DOHH2 (cell line): Measurements from ENCODE around the gene XRCC1.

Experiments
- H3F3A ChIP-seq: fragments of 200-600 bp; sonication (generic), shearing (Covaris generic); 2 replicates; pipeline ENCODE4 v1.6.0; 2016; ENCODE audit warnings: antibody characterized with exemption, mild to moderate bottlenecking; ENCODE audit not compliant: control insufficient read depth, insufficient read depth
- H3K27ac ChIP-seq: fragments of 200-600 bp; sonication (generic); 2 replicates; pipeline ENCODE4 v1.5.1; 2014; ENCODE audit warnings: low read depth, mild to moderate bottlenecking, low read length, moderate library complexity
- H3K27me3 ChIP-seq: fragments of 200-600 bp; sonication (generic); 2 replicates; pipeline ENCODE4 v1.6.1; 2014; ENCODE audit warnings: mild to moderate bottlenecking, low read length, mixed read lengths; ENCODE audit not compliant: control insufficient read depth
- H3K36me3 ChIP-seq: fragments of 200-600 bp; sonication (generic); 2 replicates; pipeline ENCODE4 v1.6.1; 2014; ENCODE audit warnings: mild to moderate bottlenecking, low read length, moderate library complexity, mixed read lengths; ENCODE audit not compliant: control insufficient read depth
- H3K4me1 ChIP-seq: fragments of 200-600 bp; sonication (generic); 2 replicates; pipeline ENCODE4 v1.6.1; 2014; ENCODE audit warnings: mild to moderate bottlenecking, low read length, mixed read lengths; ENCODE audit not compliant: control insufficient read depth
- H3K4me2 ChIP-seq: fragments of 200-600 bp; sonication (generic); 2 replicates; pipeline ENCODE4 v1.6.0; 2014; ENCODE audit warnings: mild to moderate bottlenecking, low read length, moderate library complexity
- H3K4me3 ChIP-seq: fragments of 200-600 bp; sonication (generic); 2 replicates; pipeline ENCODE4 v1.5.1; 2014; ENCODE audit warnings: mild to moderate bottlenecking, low read length, mixed read lengths
- H3K79me2 ChIP-seq: fragments of 200-600 bp; sonication (generic); 2 replicates; pipeline ENCODE4 v1.6.1; 2014; ENCODE audit warnings: mild to moderate bottlenecking, low read length, mixed read lengths; ENCODE audit not compliant: control insufficient read depth
- H3K9me2 ChIP-seq: fragments of 200-600 bp; sonication (generic); replicated peaks from 2 replicates; pipeline ENCODE4 v1.6.1; 2014; ENCODE audit warnings: mild to moderate bottlenecking, low read length, mixed read lengths; ENCODE audit not compliant: control insufficient read depth
- H3K9me3 ChIP-seq: fragments of 200-600 bp; sonication (generic); 2 replicates; pipeline ENCODE4 v1.6.1; 2014; ENCODE audit warnings: antibody characterized with exemption, low read length, mixed read lengths; ENCODE audit not compliant: control insufficient read depth, insufficient read depth
- H4K20me1 ChIP-seq: fragments of 200-600 bp; sonication (generic); 2 replicates; pipeline ENCODE4 v1.6.0; 2014; ENCODE audit warnings: low read depth, mild to moderate bottlenecking, antibody characterized with exemption, low read length, moderate library complexity; ENCODE audit not compliant: control insufficient read depth, insufficient read depth
- EZH2phosphoT487 ChIP-seq: fragments of 200-600 bp; sonication (generic); IDR thresholded peaks from 2 replicates; pipeline ENCODE4 v1.6.1; 2017; ENCODE audit warnings: borderline replicate concordance, mild to moderate bottlenecking, antibody characterized with exemption, low read length, moderate library complexity, mixed read lengths
- TF ChIP-seq, protein P1 (sequence below): fragments of 200-600 bp; sonication (generic); IDR thresholded peaks from one replicate; pipeline ENCODE4 v1.5.1; 2014; ENCODE audit warnings: antibody characterized with exemption, mild to moderate bottlenecking, low read depth, low read length; ENCODE audit not compliant: poor library complexity, severe bottlenecking

XRCC1 gene

DNA sequence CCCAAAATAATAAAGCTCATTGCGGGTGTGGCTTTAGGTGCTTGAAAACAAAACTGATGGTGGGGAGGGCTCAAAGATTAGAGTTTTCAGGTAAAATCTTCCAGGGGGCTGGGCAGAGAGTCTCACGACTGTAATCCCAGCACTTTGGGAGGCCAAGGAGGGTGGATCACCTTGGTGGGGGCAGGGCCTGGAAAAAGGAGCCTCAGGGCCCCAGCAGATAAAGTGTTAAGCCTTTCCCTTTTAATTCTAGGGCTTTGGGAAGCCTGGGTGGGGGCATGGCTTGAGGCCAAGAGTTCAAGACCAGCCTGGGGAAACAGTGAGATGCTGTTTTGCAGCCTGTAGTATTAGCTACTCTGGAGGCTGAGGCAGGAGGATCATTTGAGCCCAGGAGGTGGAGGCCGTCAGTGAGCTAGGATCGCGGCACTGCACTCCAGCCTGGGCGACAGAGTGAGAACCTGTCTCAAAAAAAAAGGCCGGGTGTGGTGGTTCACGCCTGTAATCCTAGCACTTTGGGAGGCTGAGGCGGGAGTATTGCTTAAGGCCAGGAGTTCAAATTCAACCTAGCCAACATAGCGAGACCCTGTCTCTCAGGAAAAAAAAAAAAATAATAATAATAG is 18.9 kb upstream of the XRCC1 start:
- Histone ChIP-seq H3K79me2 (peaks cover 48% of the 10 kb centered on the region), H3K36me3 (peaks cover 36% of the 10 kb centered on the region), H3K9me2 (no peaks in the 10 kb centered on the region), H3K9me3 (no peaks in the 10 kb centered on the region), H3K27ac (no peak overlapping the region), H3K4me2 (peak overlapping the region; percentile 90; the same call in 1 of the 2 replicates), H3K4me3 (no peak overlapping the region), H3K4me1 (peaks cover 26% of the 10 kb centered on the region), H3F3A (no peaks in the 10 kb centered on the region), H4K20me1 (no peaks in the 10 kb centered on the region), H3K27me3 (no peaks in the 10 kb centered on the region)
- TF ChIP-seq EZH2phosphoT487, result no peak
- TF ChIP-seq, protein P1, sequence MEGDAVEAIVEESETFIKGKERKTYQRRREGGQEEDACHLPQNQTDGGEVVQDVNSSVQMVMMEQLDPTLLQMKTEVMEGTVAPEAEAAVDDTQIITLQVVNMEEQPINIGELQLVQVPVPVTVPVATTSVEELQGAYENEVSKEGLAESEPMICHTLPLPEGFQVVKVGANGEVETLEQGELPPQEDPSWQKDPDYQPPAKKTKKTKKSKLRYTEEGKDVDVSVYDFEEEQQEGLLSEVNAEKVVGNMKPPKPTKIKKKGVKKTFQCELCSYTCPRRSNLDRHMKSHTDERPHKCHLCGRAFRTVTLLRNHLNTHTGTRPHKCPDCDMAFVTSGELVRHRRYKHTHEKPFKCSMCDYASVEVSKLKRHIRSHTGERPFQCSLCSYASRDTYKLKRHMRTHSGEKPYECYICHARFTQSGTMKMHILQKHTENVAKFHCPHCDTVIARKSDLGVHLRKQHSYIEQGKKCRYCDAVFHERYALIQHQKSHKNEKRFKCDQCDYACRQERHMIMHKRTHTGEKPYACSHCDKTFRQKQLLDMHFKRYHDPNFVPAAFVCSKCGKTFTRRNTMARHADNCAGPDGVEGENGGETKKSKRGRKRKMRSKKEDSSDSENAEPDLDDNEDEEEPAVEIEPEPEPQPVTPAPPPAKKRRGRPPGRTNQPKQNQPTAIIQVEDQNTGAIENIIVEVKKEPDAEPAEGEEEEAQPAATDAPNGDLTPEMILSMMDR, result no peak

DNA sequence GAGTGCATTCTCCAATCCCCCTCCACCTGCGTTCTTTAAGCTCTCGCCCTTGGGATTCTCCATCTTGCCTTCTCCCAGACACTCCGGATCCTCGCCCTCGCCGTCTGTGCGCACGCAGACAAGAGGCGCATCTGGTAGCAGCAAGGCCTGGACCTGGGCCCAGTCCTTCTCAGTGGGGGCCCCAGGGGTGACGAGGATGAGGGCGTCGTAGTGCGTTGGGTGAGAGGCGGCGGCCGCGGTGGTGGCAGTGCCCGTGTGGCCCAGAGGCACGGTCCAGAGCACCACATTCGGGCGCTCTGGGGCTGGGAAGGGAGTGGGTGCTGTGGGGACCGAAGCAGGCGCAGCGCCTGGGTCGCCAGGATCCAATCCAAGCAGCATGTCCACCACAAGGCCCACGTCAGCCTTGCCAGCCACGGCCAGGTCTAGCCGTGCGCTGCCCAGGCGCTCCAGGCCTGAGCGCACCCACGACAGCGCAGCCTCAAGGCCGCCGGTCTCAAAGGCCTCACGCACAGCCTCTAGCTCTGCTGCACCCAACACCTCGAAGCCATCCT is 17.5 kb upstream of the XRCC1 start:
- H3K79me2 ChIP-seq, result peaks cover 35% of the 10 kb centered on the region
- H3K27ac ChIP-seq, result no peak overlapping the region
- TF ChIP-seq EZH2phosphoT487, result no peak
- TF ChIP-seq, protein P1, result no peak
- no peaks in the 10 kb centered on the region for H3K9me2 ChIP-seq
- H3K4me2 ChIP-seq, result no peak overlapping the region
- no peaks in the 10 kb centered on the region for H4K20me1 ChIP-seq
- H3F3A ChIP-seq, result no peaks in the 10 kb centered on the region
- H3K36me3 ChIP-seq, result peaks cover 23% of the 10 kb centered on the region
- no peaks in the 10 kb centered on the region for H3K27me3 ChIP-seq
- H3K4me3 ChIP-seq, result no peak overlapping the region
- no peaks in the 10 kb centered on the region for H3K9me3 ChIP-seq
- H3K4me1 ChIP-seq, result peaks cover 20% of the 10 kb centered on the region

DNA sequence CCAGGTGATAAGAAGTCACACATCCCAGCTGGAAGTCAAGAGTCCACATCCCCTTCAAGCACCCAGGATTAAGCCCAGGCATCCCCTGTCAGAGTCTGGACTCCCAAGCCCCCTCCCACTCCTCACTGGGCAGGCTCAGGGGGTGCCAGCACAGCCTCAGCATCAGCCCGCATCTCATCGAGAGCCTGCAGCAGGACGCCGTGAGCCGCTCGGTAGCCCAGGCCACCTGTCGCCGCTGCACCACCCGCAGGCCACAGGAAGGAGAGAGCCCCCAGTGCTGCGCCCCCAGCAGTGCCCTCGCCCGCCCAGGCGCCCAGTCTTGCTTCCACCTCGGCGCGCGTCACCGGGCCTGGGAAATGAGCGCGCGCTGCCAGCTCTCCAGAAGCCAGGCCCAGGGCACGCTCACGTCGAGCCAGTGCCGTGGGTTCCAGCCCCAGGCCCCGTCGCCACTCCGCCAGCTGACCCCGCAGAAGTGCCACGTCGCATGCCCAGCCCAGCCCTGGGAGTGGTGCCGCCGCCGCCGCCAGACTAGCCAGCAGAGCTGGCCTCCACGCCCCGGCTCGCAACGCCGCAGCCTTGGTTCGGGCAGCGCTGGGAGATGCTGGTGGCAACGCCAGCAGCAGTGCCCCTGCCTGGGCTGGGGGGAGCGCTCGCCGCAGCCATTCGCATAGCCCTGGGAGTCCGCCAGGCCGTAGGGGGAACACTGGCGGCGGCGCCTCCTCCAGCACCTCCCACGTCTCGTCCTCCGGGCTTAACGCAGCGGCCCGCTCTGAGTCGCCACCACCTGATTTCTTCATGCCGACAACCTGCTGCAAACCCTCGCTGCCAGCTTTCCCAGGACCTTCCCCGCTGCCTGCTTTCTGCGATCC is 16.8 kb upstream of the XRCC1 start:
- no peaks in the 10 kb centered on the region for H3K9me3 ChIP-seq
- no peak overlapping the region for H3K4me2 ChIP-seq
- no peaks in the 10 kb centered on the region for H3F3A ChIP-seq
- no peak overlapping the region for H3K4me3 ChIP-seq
- peaks cover 21% of the 10 kb centered on the region for H3K36me3 ChIP-seq
- no peaks in the 10 kb centered on the region for H3K27me3 ChIP-seq
- H4K20me1 ChIP-seq, result no peaks in the 10 kb centered on the region
- peaks cover 27% of the 10 kb centered on the region for H3K79me2 ChIP-seq
- no peak overlapping the region for H3K27ac ChIP-seq
- no peak for TF ChIP-seq EZH2phosphoT487
- TF ChIP-seq, protein P1, result no peak
- H3K4me1 ChIP-seq, result peaks cover 12% of the 10 kb centered on the region
- H3K9me2 ChIP-seq, result no peaks in the 10 kb centered on the region
